K562 (cell line): Measurements from ENCODE around the gene FASN. TPM values are rescaled to one million over a fixed set of nuclear protein-coding genes. Genes with fewer than 3 reads are reported as not detected.

ENCODE experiments used
- ATAC-seq: fragments of 200-7000 bp; cut with Tn5 transposase; 3 replicates; pipeline ENCODE4 v1.9.1; 2020; ENCODE audit warnings: moderate library complexity
- BruUV-seq: library from RNA; stranded (reverse); fragments of 400-500 nt; replicated peaks from 2 replicates; lab custom pipeline; 2021; lab: Mats Ljungman, UMichigan
- CTCF ChIA-PET: fragments of 300-600 bp; formaldehyde crosslinking; extraction: SDS; loops from one replicate; lab custom pipeline; 2021; ENCODE audit warnings: low intra/inter-chr PET ratio; lab: Yijun Ruan, JAX
- POLR2A ChIA-PET: fragments of 300-600, 350-650 bp; sonication (Branson Sonifier 250); formaldehyde crosslinking; extraction: SDS; loops from one replicate; lab custom pipeline; 2021; ENCODE audit warnings: antibody characterized with exemption, inconsistent platforms; lab: Yijun Ruan, JAX
- DNase-seq, 4 experiments: peaks; one replicate each; pipeline versions ENCODE4 v3.0.0 to v3.0.0-alpha.2; 2011 to 2018; ENCODE audit warnings: low spot score in 3 of 4, mixed read lengths in 3 of 4; ENCODE audit errors: extremely low read depth in 1 of 4
- FAIRE-seq: peaks from 2 replicates; lab custom pipeline; 2011; peaks lifted over from hg19 to GRCh38; lab: Jason Lieb, UNC
- H2AFZ ChIP-seq: 2 replicates; pipeline ENCODE4 v1.6.0; 2011; ENCODE audit warnings: low read depth, low read length, control low read depth, inconsistent platforms
- H3K27ac ChIP-seq: fragments of 200-600 bp; 3 replicates; pipeline ENCODE4 v1.8.0; 2011; ENCODE audit warnings: low read depth, mild to moderate bottlenecking, control low read depth, inconsistent platforms, low read length, moderate library complexity, mixed read lengths; ENCODE audit errors: extremely low read depth
- H3K27me3 ChIP-seq, 2 experiments: fragments of 300-600 bp in 1 of 2; 2 replicates in 1 of 2; 3 replicates in 1 of 2; pipeline versions ENCODE4 v1.6.0 to v1.8.0; 2011; ENCODE audit warnings: inconsistent platforms in 2 of 2, low read length in 2 of 2, mild to moderate bottlenecking in 1 of 2, mixed read lengths in 1 of 2, moderate library complexity in 1 of 2; ENCODE audit not compliant: control insufficient read depth in 2 of 2, insufficient read depth in 2 of 2
- H3K36me3 ChIP-seq: fragments of 300-600 bp; 3 replicates; pipeline ENCODE4 v1.8.0; 2011; ENCODE audit warnings: mild to moderate bottlenecking, low read length, inconsistent platforms; ENCODE audit not compliant: control insufficient read depth, insufficient read depth
- H3K4me1 ChIP-seq, 2 experiments: fragments of 200-600 bp in 1 of 2; replicated peaks in 1 of 2; 2 replicates in 1 of 2; 3 replicates in 1 of 2; pipeline versions ENCODE4 v1.5.1 to v1.8.0; 2011; ENCODE audit warnings: inconsistent platforms in 2 of 2, low read length in 2 of 2, mild to moderate bottlenecking in 1 of 2, mixed read lengths in 1 of 2, moderate library complexity in 1 of 2; ENCODE audit not compliant: control insufficient read depth in 2 of 2, insufficient read depth in 2 of 2
- H3K4me2 ChIP-seq: 2 replicates; pipeline ENCODE4 v1.6.1; 2011; ENCODE audit warnings: low read length, control low read depth, inconsistent platforms, mixed read lengths; ENCODE audit not compliant: insufficient read depth
- H3K4me3 ChIP-seq: fragments of 200-600 bp; sonication (generic), shearing (Covaris generic); 2 replicates; pipeline ENCODE4 v1.5.1; 2016; ENCODE audit warnings: control low read depth, inconsistent platforms
- H3K79me2 ChIP-seq: fragments of 200-600 bp; 3 replicates; pipeline ENCODE4 v1.8.0; 2011; ENCODE audit warnings: low read length, inconsistent platforms; ENCODE audit not compliant: control insufficient read depth, insufficient read depth
- H3K9ac ChIP-seq, 2 experiments: 2 replicates each; pipeline versions ENCODE4 v1.6.0 to v1.6.1; 2011; ENCODE audit warnings: low read depth in 2 of 2, low read length in 2 of 2, control low read depth in 1 of 2, inconsistent platforms in 1 of 2, mild to moderate bottlenecking in 1 of 2, mixed read lengths in 1 of 2; ENCODE audit not compliant: insufficient read depth in 1 of 2
- H3K9me1 ChIP-seq: one replicate; pipeline ENCODE4 v1.6.0; 2011; ENCODE audit warnings: inconsistent platforms, mild to moderate bottlenecking, low read length, moderate library complexity; ENCODE audit not compliant: control insufficient read depth, insufficient read depth
- H3K9me3 ChIP-seq: replicated peaks from 2 replicates; pipeline ENCODE4 v1.5.1; 2011; ENCODE audit warnings: low read depth, low read length, inconsistent platforms; ENCODE audit not compliant: control insufficient read depth, insufficient read depth
- H4K20me1 ChIP-seq: replicated peaks from 2 replicates; pipeline ENCODE4 v1.6.1; 2011; ENCODE audit warnings: low read length, inconsistent platforms, mixed read lengths; ENCODE audit not compliant: control insufficient read depth, insufficient read depth
- CBFB ChIP-seq: sonication (generic); formaldehyde crosslinking; IDR thresholded peaks from 2 replicates; pipeline ENCODE4 v1.4.0; 2020; ENCODE audit warnings: mild to moderate bottlenecking, missing genetic modification reagents
- CEBPG ChIP-seq, 3 experiments: fragments of 200-800 bp in 1 of 3; sonication (Bioruptor generic) in 1 of 3; sonication (generic) in 1 of 3; formaldehyde crosslinking in 1 of 3; IDR thresholded peaks in 2 of 3; conservative IDR thresholded peaks in 1 of 3; 2 replicates each; pipeline versions ENCODE4 v1.6.1 to v1.8.0; 2016 to 2022; ENCODE audit warnings: missing compliant biosample characterization in 2 of 3, missing genetic modification characterization in 2 of 3, mild to moderate bottlenecking in 1 of 3, missing genetic modification reagents in 1 of 3
- MEIS2 ChIP-seq: fragments of 450-650 bp; IDR thresholded peaks from 2 replicates; pipeline ENCODE4 v1.6.1; 2014; ENCODE audit warnings: mild to moderate bottlenecking; ENCODE audit not compliant: partially characterized antibody
- NFXL1 ChIP-seq: fragments of 450-650 bp; formaldehyde crosslinking; IDR thresholded peaks from 2 replicates; pipeline ENCODE4 v1.4.0; 2021; ENCODE audit warnings: mild to moderate bottlenecking
- RBFOX2 ChIP-seq: fragments of 200-400 bp; formaldehyde crosslinking; IDR thresholded peaks from 2 replicates; pipeline ENCODE4 v1.6.1; 2017; ENCODE audit warnings: low read depth, mild to moderate bottlenecking, low read length, moderate library complexity
- RBM14 ChIP-seq: fragments of 200-400 bp; formaldehyde crosslinking; IDR thresholded peaks from 2 replicates; pipeline ENCODE4 v1.6.1; 2018; ENCODE audit warnings: low read depth, mild to moderate bottlenecking, low read length, moderate library complexity, borderline replicate concordance; ENCODE audit not compliant: insufficient read depth
- ZC3H4 ChIP-seq: sonication (generic); formaldehyde crosslinking; IDR thresholded peaks from 2 replicates; pipeline ENCODE4 v1.9.0; 2021; ENCODE audit warnings: missing genetic modification reagents, borderline replicate concordance
- ZNF12 ChIP-seq: sonication (generic); formaldehyde crosslinking; IDR thresholded peaks from 2 replicates; pipeline ENCODE4 v1.4.0; 2020; ENCODE audit warnings: mild to moderate bottlenecking, missing genetic modification reagents
- ZNF263 ChIP-seq: sonication (generic); formaldehyde crosslinking; IDR thresholded peaks from 2 replicates; pipeline ENCODE4 v1.8.0; 2022; ENCODE audit warnings: mild to moderate bottlenecking, missing genetic modification reagents, borderline replicate concordance
- ZNF445 ChIP-seq: fragments of 250-450 bp; sonication (Bioruptor Pico); IDR thresholded peaks from 2 replicates; pipeline ENCODE4 v1.4.0; 2020; ENCODE audit warnings: low read depth, mild to moderate bottlenecking, moderate library complexity
- WGBS: fragments of 100-300 bp; shearing (Covaris generic); methylation state at CpG from one replicate; pipeline ENCODE4 v1.1.6; 2016; ENCODE audit warnings: low coverage, mixed read lengths; ENCODE audit not compliant: insufficient coverage; ENCODE audit errors: missing lambda C conversion rate; 5-methylcytosine and 5-hydroxymethylcytosine counted together
- in situ Hi-C: fragments of 300-500 bp; cut with MboI; formaldehyde crosslinking; loops from 4 replicates; pipeline ENCODE4 v1.15.0; 2018; ENCODE audit warnings: inconsistent platforms, mixed read lengths
- intact Hi-C: fragments of 100-400 bp; cut with micrococcal nuclease; formaldehyde crosslinking; loops from 2 replicates; pipeline ENCODE4 v1.14.2; 2022
- polyA plus RNA-seq, 8 experiments: library from polyadenylated mRNA; depleted of rRNA in 4 of 8; stranded (reverse) in 5 of 8; unstranded in 3 of 8; fragments of >200 nt; fragmentation: Nextera tagmentation in 2 of 8; fragmentation: Illumina TruSeq in 1 of 8; extraction: Ambion mirVana in 2 of 8; extraction: Trizol in 1 of 8; gene quantifications; 2 replicates each; pipeline versions ENCODE4 v1.2.1 to v1.2.3, GENCODE V29; 2011 to 2014; ENCODE audit warnings: inconsistent platforms in 1 of 8, missing spikeins in 1 of 8
- total RNA-seq, 7 experiments: library from RNA; depleted of rRNA in 6 of 7; stranded (reverse); fragments of >200 nt in 6 of 7; fragmentation: Illumina TruSeq in 2 of 7; extraction: Trizol in 2 of 7; gene quantifications; 2 replicates each; pipeline versions ENCODE4 v1.2.1 to v1.2.3, GENCODE V29; 2011 to 2021; ENCODE audit warnings: low replicate concordance in 1 of 7
- TF ChIP-seq, protein P1 (sequence below): sonication (generic); formaldehyde crosslinking; IDR thresholded peaks from 2 replicates; pipeline ENCODE4 v1.4.0; 2020; ENCODE audit warnings: mild to moderate bottlenecking, missing genetic modification reagents
- TF ChIP-seq, protein P2 (sequence below): sonication (generic); formaldehyde crosslinking; IDR thresholded peaks from 2 replicates; pipeline ENCODE4 v1.8.0; 2022; ENCODE audit warnings: mild to moderate bottlenecking, missing genetic modification reagents

FASN gene
- total and polyA plus RNA-seq, 9 of the 15 experiments (the other 6 are each of a cell fraction or from before 2014, with no cell fraction given) = 0.15 to 663 (median 49.9) TPM

GRCh38 chr17:82064433-82065192 is 33.4 kb downstream of the FASN start:
- ATAC-seq = no peak
- peak overlapping the region; percentile 99 for H3K4me3 ChIP-seq
- H3K36me3 ChIP-seq = peaks cover 48% of the 10 kb centered on the region; the same call in 2 of the 3 replicates
- TSS peak; percentile 61 for BruUV-seq
- no peaks in the 10 kb centered on the region; the same call in 1 of the 2 replicates for H4K20me1 ChIP-seq
- H3K27ac ChIP-seq = peak overlapping the region; percentile 79
- peak overlapping the region; percentile 91 for H3K4me2 ChIP-seq
- DNase-seq = no peak
- WGBS = 34% methylated on average over 17 of the region's 36 CpGs
- peak overlapping the region; percentile 98 to 100 for H3K9ac ChIP-seq
- peaks cover 3 to 62% of the 10 kb centered on the region in 2 experiments; a peak in 3 of 5 replicates for H3K4me1 ChIP-seq
- no peaks in the 10 kb centered on the region for H3K9me3 ChIP-seq
- no peaks in the 10 kb centered on the region for H3K27me3 ChIP-seq
- H3K79me2 ChIP-seq = peaks cover 28% of the 10 kb centered on the region
- in situ Hi-C loops = no loop called here
- ChIA-PET CTCF (no interaction called here), POLR2A (interaction anchor here (0.6 to 3.9 kb wide), 5 partner anchors 12 to 231 kb away, joined by 3 to 24 read pairs (median 4); partner anchors contain the start of gene FASN)
- intact Hi-C loops = no loop called here
- FAIRE-seq = no peak
- no peaks in the 10 kb centered on the region for H3K9me1 ChIP-seq
- no peak overlapping the region for H2AFZ ChIP-seq
- no peak for TF ChIP-seq ZNF12 (CRISPR knock-in tag)
- no peak for TF ChIP-seq NFXL1 (CRISPR knock-in tag)
- TF ChIP-seq, protein P1, sequence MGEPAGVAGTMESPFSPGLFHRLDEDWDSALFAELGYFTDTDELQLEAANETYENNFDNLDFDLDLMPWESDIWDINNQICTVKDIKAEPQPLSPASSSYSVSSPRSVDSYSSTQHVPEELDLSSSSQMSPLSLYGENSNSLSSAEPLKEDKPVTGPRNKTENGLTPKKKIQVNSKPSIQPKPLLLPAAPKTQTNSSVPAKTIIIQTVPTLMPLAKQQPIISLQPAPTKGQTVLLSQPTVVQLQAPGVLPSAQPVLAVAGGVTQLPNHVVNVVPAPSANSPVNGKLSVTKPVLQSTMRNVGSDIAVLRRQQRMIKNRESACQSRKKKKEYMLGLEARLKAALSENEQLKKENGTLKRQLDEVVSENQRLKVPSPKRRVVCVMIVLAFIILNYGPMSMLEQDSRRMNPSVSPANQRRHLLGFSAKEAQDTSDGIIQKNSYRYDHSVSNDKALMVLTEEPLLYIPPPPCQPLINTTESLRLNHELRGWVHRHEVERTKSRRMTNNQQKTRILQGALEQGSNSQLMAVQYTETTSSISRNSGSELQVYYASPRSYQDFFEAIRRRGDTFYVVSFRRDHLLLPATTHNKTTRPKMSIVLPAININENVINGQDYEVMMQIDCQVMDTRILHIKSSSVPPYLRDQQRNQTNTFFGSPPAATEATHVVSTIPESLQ (CRISPR knock-in tag) = no peak
- no peak for TF ChIP-seq CEBPG (CRISPR knock-in tag; IDR thresholded peaks at IDR 0.05)
- no peak for TF ChIP-seq CEBPG (tag; conservative IDR thresholded peaks at IDR 0.05 in 1 of 2, IDR thresholded peaks at IDR 0.05 in 1 of 2)
- TF ChIP-seq ZC3H4 (CRISPR knock-in tag) = peak; percentile 10; the same call in 1 of the 2 replicates
- TF ChIP-seq ZNF445 (CRISPR knock-in tag) = no peak
- TF ChIP-seq MEIS2 = no peak
- no peak for TF ChIP-seq ZNF263 (CRISPR knock-in tag)
- peak; percentile 15 for TF ChIP-seq RBFOX2
- TF ChIP-seq, protein P2, sequence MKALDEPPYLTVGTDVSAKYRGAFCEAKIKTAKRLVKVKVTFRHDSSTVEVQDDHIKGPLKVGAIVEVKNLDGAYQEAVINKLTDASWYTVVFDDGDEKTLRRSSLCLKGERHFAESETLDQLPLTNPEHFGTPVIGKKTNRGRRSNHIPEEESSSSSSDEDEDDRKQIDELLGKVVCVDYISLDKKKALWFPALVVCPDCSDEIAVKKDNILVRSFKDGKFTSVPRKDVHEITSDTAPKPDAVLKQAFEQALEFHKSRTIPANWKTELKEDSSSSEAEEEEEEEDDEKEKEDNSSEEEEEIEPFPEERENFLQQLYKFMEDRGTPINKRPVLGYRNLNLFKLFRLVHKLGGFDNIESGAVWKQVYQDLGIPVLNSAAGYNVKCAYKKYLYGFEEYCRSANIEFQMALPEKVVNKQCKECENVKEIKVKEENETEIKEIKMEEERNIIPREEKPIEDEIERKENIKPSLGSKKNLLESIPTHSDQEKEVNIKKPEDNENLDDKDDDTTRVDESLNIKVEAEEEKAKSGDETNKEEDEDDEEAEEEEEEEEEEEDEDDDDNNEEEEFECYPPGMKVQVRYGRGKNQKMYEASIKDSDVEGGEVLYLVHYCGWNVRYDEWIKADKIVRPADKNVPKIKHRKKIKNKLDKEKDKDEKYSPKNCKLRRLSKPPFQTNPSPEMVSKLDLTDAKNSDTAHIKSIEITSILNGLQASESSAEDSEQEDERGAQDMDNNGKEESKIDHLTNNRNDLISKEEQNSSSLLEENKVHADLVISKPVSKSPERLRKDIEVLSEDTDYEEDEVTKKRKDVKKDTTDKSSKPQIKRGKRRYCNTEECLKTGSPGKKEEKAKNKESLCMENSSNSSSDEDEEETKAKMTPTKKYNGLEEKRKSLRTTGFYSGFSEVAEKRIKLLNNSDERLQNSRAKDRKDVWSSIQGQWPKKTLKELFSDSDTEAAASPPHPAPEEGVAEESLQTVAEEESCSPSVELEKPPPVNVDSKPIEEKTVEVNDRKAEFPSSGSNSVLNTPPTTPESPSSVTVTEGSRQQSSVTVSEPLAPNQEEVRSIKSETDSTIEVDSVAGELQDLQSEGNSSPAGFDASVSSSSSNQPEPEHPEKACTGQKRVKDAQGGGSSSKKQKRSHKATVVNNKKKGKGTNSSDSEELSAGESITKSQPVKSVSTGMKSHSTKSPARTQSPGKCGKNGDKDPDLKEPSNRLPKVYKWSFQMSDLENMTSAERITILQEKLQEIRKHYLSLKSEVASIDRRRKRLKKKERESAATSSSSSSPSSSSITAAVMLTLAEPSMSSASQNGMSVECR (CRISPR knock-in tag) = 0 out of 2 replicates have a peak, but pooled peaks have one; percentile 14
- TF ChIP-seq RBM14 = 0 out of 2 replicates have a peak, but pooled peaks have one; percentile 19
- 0 out of 2 replicates have a peak, but pooled peaks have one; percentile 59 for TF ChIP-seq CBFB (CRISPR knock-in tag)
